DOHH2 (cell line): ENCODE measurements around the gene TTYH2.

Source experiments
- CTCF ChIP-seq: fragments of 200-600 bp; sonication (generic); IDR thresholded peaks from one replicate; pipeline ENCODE4 v1.5.1; 2014; ENCODE audit warnings: antibody characterized with exemption, mild to moderate bottlenecking, low read depth, low read length; ENCODE audit not compliant: poor library complexity, severe bottlenecking
- EZH2phosphoT487 ChIP-seq: fragments of 200-600 bp; sonication (generic); IDR thresholded peaks from 2 replicates; pipeline ENCODE4 v1.6.1; 2017; ENCODE audit warnings: borderline replicate concordance, mild to moderate bottlenecking, antibody characterized with exemption, low read length, moderate library complexity, mixed read lengths

- TF ChIP-seq CTCF (peak; percentile 96), EZH2phosphoT487 (no peak)
Observed at GRCh38 chr17:74199306-74200092, 13.9 kb upstream of the TTYH2 start.
